A673 (cell line): Measurements from ENCODE around the gene CNTROB.

Experiments
- EZH2 ChIP-seq: fragments of 200-600 bp; sonication (generic); IDR thresholded peaks from 2 replicates; pipeline ENCODE4 v1.6.1; 2017; ENCODE audit warnings: borderline replicate concordance, low read depth, mild to moderate bottlenecking, mixed read lengths, antibody characterized with exemption, low read length; ENCODE audit not compliant: poor library complexity, severe bottlenecking
- TF ChIP-seq, protein P1 (sequence below): fragments of 300-800, 200-600 bp; sonication (generic); conservative IDR thresholded peaks from 2 replicates; pipeline ENCODE4 v1.5.1; 2017; ENCODE audit warnings: low read depth, mild to moderate bottlenecking, antibody characterized with exemption, low read length, moderate library complexity, mixed read lengths

DNA sequence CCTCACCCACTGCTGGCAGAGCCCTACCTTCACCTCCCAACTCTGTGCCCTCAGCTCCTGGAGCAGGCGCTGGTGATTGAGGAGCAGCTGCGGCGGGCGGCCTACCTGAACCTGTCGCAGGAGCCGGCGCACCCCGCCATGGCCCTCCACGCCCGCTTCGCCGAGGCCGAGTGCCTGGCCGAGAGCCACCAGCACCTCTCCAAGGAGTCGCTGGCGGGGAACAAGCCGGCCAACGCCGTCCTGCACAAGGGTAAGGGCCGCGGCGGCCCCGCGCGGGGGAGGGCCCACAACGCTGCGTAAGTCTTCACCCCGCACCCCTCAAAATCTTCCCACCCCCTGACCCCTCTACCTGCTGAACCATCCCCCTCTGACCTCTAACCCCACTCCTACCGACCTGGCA lies 22.9 kb upstream of the CNTROB start:
- TF ChIP-seq, protein P1, sequence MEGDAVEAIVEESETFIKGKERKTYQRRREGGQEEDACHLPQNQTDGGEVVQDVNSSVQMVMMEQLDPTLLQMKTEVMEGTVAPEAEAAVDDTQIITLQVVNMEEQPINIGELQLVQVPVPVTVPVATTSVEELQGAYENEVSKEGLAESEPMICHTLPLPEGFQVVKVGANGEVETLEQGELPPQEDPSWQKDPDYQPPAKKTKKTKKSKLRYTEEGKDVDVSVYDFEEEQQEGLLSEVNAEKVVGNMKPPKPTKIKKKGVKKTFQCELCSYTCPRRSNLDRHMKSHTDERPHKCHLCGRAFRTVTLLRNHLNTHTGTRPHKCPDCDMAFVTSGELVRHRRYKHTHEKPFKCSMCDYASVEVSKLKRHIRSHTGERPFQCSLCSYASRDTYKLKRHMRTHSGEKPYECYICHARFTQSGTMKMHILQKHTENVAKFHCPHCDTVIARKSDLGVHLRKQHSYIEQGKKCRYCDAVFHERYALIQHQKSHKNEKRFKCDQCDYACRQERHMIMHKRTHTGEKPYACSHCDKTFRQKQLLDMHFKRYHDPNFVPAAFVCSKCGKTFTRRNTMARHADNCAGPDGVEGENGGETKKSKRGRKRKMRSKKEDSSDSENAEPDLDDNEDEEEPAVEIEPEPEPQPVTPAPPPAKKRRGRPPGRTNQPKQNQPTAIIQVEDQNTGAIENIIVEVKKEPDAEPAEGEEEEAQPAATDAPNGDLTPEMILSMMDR, result no peak
- no peak for TF ChIP-seq EZH2
